ENCODE data around the gene PHF20. TPM values are rescaled to one million over a fixed set of nuclear protein-coding genes. Genes with fewer than 3 reads are reported as not detected.
"Not testable (repeated sequence)": the region's sequence is repeated elsewhere in the genome, so short reads cannot be mapped to it uniquely, and the experiment has no call there.

PHF20 gene
- total RNA-seq, 1 donor from 2014 or later = 74.2 TPM

DNA sequence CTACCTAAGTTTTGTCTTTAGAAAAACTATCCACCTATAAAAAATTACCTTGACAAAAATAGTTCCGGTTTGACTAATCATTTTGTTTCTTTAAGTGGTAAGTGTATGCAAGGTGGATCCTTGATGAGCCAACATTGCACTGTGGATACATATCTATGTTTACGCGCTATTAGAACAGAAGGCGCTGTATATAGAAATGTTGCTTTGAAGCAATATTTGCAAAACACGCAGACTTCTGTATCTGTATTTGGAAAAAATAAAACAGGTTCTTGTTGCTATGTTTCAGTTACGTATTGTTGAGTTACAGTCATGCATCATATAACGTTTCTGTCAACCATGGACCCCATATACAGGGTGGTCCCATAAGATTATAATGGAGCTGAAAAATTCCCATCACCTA is 178.3 kb downstream of the PHF20 start:
- no peak for DNase-seq (ENCODE audit: low spot score)
- no peak for ATAC-seq
- intact Hi-C loops (cut with DNase I) = no loop called here

DNA sequence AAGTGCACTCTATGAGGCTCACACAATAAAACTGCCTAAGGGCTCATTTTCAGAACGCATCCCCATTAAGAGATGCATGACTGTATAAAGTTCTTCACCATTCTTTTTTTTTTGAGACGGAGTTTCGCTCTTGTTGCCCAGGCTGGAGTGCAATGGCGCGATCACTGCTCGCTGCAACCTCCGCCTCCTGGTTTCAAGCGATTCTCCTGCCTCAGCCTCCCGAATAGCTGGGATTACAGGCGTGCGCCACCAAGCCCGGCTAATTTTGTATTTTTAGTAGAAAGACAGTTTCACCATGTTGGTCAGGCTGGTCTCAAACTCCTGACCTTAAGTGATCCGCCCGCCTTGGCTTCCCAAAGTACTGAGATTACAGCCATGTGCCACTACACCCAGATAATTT is 180.3 kb downstream of the PHF20 start:
- ATAC-seq; DNase-seq (ENCODE audit: low spot score); intact Hi-C loops (cut with DNase I): not testable (repeated sequence)

DNA sequence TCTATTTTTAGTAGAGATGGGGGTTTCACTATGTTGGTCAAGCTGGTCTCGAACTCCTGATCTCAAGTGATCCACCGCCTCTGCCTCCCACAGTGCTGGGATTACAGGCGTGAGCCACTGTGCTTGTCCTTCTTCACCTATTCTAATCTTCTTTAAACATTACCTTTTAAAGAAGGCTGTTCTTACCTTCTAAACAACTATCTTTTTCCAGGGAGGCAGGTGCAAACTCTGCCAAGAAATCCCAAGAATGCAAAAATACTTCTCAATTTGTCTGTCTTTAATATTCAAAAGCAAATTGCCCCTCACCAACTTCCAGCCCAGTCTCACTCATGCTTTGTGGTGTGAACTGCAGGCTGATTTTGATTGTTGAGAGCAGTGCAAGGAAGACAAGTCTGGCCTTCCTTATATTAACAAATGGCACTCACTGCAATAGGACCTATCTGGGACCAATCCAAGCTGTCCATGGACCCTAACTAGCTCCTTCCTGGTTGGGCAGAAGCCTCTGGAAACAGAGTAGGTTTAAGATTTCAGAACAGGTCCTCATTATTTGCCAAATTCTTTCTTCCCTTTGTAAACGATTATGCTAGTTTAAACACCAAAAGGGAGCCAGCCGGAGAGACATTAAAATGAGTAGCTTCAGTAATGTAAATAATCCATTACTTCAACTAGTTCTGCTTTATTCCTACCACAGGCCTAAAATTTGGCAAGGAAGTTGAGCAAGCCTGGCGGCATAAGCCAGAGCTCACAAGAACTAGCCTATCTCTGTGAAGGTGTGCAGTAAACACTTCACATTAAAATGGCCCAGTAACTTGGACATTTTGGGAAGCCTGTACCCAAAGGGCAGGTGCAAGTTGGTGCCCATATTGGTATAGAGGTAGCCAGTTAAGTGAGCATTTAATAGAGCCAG is 180.9 kb downstream of the PHF20 start:
- intact Hi-C loops (cut with DNase I) = no loop called here
- no peak for ATAC-seq
- no peak for DNase-seq (ENCODE audit: low spot score)

DNA sequence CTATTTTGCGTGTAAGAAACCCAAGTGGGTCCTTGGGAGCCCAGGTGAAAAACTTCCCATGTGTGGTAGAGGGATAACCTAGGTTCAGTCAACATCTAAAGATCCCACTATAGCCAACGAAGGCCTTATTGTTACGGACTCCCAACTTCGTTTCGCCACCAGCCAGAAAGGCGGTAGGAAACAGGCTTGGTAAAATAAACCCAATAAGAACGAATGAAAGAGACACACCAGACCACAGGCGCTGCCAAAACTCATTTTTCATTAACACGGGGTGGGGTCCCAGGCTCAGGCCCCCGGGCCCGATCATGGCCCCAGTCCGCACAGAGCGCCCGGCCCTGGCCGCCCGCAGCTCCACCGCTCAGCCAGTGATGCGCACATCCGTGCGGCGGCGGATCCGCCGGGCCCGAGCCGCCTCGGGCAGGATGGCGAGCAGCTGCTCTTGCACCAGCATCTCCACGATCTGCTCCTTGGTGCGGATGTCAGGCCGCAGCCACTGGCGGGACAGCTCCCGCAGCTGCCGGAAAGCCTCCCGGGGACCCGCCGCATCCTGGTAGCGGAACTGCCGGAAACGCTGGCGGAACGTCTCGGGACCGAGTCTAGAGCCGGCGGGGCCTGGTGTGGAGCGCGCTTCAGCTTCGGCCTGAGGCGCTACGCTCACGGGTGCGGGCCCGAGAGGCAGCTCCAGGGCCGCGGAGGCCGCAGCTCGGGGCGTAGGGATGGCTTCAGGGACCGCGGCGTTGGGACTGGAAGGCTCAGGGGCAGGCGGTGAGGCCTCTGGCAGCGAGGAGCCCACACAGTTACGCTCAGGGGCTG is 181.8 kb downstream of the PHF20 start:
- DNase-seq (ENCODE audit: low spot score) = peak; percentile 75
- intact Hi-C loops (cut with DNase I) = no loop called here
- peak; percentile 36 for ATAC-seq

DNA sequence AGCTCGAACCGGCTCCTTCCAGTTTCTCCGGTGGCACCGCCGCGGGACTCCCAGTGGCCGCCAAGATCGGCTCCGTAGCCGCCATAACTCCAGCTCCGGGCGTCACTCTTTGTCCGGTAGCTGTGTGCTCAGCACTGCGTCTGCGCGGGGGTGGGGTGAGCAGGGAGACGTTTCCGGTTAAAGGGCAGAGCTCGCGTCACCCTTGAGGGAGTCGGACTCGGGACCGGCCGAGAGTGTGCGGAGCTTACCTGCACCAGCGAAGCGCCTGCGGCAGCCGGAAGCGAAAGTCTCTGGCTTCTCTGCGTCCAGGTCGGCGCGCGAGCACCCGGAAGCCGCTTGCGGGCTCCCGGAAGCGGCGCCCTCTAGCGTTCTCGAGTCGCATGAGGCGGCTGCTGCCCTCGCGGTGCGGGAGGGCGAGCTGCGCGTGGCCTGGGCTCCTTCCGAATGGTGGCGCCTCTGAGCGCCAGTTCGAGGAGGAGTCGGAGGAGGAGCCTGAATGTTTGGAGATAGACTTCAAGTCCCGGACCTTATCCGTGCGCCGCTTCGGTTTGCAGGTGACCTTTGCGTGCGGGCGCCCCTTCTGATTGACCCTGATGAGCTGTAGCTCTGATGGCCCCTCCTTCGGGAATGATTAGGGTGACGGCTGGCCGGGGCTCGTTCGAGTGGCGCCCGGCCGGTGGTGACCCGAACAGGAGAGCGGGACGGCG is 182.5 kb downstream of the PHF20 start, which contains the start of gene SCAND1:
Gene SCAND1 (minus strand): TSS at position 303 of the 707 bp plus-strand sequence. CDS start 218 bp downstream, at position 85.
- DNase-seq (ENCODE audit: low spot score) (peak; percentile 97), ATAC-seq (peak; percentile 97)
- intact Hi-C loops (cut with DNase I) = no loop called here

DNA sequence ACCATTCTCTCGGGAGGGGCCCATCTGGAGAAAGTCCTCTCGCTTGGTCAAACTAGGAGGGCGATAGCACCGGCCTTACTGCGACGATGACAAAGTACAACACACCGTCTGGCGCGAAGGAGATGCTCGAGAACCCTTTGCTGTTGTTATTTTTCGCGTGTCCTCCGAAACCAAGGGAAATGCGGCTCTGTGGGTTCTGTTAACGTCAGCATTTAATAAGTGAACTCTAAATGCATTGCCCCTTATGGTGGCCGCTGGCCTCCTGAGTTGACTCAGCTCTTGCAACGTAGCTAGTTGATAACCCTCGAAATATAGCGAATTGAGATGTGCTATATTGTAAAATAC is 183.1 kb downstream of the PHF20 start:
- DNase-seq (ENCODE audit: low spot score) = no peak
- intact Hi-C loops (cut with DNase I) = no loop called here
- ATAC-seq = peak; percentile 8

DNA sequence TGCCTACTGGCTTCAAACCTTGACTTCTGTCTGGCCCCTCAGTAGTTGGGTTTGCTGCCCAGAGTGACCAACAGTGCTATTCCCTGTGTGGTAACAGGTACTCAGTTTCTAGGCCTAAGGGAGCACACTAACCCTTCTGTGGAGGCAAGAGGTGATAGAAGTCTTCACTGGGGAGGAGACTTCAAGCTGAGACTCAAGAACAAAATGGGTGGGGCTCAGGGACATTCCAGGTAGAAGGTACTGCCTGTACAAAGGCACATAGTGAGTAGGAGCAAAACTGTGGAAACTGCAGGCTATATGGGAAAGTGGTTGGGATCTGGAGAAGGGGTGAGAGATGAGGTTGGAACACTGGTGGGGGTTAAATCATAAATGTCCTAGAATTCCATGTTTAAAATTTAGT is 184.8 kb downstream of the PHF20 start:
- intact Hi-C loops (cut with DNase I) = no loop called here
- ATAC-seq (no peak), DNase-seq (ENCODE audit: low spot score) (no peak)

DNA sequence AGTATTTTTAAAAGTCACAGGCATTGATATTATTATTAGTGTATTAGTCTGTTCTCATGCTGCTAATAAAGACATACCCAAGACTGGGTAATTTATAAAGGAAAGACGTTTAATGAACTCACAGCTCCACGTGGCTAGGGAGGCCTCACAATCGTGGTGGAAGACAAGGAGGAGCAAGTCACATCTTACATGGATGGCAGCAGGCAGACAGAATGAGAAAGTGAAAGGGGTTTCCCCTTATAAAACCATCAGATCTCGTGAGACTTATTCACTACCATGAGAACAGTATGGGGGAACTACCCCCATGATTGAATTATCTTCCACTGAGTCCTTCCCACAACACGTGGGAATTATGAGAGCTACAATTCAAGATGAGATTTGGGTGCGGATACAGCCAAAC is 187.5 kb downstream of the PHF20 start:
- intact Hi-C loops (cut with DNase I); ATAC-seq: not testable (repeated sequence)

DNA sequence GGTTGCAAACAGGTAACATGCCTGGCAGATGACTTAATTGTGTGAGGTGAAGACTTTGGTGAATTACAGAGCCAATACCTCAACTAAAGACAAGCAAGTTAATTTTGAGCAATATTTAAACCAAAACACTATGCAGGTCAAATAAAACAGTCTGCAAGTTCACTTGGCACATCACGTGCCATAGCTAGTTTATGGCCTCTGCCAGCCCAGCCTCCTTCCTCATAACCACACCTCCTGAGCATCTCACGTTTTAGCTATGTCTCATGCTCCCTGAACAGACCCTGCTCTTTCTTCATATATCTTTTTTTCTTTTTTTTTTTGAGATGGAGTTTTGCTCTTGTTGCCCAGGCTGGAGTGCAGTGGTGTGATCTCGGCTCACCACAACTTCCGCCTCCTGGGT is 192.1 kb downstream of the PHF20 start:
- no peak for DNase-seq (ENCODE audit: low spot score)
- intact Hi-C loops (cut with DNase I) = no loop called here
- no peak for ATAC-seq

More for the DNA sequence above, 187.5 kb downstream of the PHF20 start:
- DNase-seq (ENCODE audit: low spot score) = not testable (repeated sequence)

DNA sequence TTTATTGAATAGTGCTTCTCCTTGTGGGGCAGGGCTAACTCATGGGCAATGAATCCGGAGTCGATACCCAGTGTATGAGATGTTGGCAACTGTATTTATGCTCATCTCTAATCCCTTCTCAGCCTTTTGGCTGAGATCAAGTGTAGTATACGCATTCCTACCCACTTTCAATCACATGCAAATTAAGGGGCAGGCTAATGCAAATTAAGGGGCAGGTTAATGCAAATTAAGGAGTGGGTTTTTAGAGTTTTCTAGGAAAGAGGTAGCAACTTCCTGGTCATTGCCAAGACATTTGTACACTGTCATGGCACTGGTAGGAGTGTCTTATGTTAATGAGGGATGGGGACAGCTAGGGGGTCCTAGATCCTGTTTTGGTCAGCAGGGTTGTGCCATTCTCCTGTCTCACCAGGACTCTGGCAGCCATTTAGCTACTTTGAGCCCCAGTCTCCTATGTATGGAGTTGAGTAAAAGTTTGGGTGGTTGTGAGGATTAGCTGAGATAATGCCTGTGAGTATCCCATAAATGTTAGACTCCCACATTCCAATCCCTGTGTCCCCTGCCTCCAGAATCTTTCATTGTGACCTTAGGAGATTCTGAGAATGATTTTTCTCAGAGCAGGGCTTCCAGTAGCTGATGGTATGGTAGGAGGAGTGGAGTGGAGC is 196.3 kb downstream of the PHF20 start, which contains the start of gene CNBD2:
Gene CNBD2 (plus strand): TSS at position 612 of the 662 bp plus-strand sequence. CDS start 173 bp downstream, outside the sequence.
- DNase-seq (ENCODE audit: low spot score) (no peak), ATAC-seq (no peak)
- intact Hi-C loops (cut with DNase I) = no loop called here

DNA sequence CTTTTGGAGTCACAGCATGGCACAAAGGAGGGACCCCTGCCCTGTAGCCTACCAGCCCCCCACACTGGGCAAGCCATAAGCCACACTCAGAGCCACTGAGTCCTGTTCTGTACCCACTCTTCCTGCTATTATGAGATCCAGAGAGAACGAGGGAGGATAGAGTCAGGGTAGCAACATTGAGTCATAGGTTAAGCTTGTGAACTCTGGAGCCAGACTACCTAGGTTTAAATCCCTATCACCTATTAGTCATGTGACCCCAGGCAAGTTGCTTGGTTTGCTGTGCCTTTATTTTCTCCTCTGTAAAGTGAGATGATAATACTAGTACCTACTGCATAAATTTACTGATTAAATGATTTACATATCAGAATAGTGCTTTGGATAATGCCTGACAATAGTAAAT is 197.1 kb downstream of the PHF20 start:
- DNase-seq (ENCODE audit: low spot score) (no peak), ATAC-seq (no peak)
- intact Hi-C loops (cut with DNase I) = no loop called here

DNA sequence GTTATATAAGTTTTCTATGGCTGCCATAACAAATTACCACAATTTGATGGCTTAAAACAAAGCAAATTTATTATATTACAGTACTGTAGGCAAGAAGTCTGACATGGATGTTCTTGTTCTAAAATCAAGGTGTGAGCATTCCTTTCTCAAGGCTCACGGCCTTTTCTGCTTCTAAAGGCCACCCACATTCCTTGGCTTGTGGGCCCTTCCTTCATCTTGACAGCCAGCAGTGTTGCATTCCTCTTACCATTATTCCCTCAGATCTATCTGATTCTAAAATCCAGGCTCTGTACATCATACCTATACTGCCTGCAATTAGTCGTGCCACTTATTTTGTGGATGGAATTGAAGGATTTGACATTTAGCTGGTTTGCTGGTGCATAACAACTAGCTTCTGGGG is 200.2 kb downstream of the PHF20 start:
- intact Hi-C loops (cut with DNase I) = no loop called here
- ATAC-seq = no peak
- no peak for DNase-seq (ENCODE audit: low spot score)

DNA sequence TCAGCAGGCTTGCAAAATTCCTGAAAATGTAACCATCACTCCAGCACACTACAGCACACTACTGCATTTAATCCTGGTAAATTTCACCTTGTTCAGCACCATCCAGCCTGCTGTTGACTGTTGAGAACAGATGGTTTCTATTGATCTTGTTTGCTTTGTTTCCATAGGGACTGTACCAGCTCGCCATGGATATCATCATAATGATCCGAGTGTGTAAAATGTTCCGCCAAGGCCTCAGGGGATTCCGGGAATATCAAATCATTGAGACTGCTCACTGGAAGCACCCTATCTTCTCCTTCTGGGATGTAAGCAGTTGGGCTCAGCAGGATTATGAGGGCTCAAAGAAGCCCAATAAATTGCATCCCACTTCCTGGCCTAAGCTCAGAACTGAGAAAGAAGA is 200.6 kb downstream of the PHF20 start:
- DNase-seq (ENCODE audit: low spot score) = no peak
- ATAC-seq = no peak
- intact Hi-C loops (cut with DNase I) = no loop called here

DNA sequence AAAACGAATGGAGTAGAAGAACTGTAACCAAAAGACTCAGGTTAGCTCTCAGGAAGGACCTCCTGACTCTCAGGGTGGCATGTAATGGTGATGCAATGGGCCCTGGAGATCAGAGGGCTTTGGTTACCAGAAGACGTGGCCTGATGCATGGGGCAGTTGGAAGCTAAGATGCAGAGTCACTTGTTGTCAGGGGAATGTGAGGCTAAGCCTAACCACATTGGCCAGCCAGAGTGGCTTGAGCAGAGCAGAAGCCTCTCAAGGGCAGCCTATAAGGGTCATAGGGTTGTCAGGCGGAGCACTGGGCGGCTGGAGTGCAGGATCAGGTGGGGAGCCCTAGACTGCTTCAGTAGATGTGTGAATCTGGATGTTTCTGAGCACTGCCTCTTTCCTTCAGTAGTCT is 202.4 kb downstream of the PHF20 start:
- ATAC-seq = no peak
- no peak for DNase-seq (ENCODE audit: low spot score)
- intact Hi-C loops (cut with DNase I) = no loop called here

DNA sequence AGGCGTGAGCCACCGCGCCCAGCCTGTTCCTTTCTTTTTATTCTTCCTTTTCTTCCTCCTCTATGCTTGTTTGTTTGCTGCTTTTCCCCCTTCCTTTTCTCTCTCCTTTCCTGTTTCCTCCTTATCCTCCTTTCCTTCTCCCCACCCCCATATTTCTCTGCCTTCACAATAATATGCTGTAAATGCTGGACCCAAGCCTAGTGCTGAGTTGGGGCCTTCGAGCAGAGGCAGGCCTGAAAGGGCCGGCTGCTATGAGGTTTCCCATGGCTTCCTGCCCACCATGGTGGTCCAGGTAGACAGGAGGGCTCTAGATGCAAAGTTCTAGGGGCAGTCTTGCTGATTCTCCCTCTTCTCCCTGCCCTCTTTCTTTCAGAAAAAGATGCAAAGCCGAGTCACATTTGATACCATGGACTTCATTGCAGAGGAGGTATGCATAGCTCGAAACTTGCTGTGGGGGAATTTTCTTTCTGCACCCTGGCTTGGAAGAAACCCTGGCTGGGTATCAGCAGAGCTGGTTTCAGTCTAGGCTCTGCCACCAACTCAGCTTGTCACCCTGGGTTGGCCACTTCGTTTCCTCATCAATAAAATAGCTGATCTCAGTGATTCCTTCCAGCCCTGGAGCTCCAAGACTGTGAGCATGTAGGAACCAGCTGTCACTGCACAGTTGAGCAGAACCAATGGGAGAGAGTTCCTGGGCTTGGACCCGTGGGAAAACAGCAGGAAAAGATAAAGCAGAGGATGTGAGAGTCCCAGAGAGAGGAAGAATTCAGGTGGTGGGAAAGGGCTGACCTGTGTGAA is 204.0 kb downstream of the PHF20 start:
- ATAC-seq (no peak), DNase-seq (ENCODE audit: low spot score) (no peak)
- intact Hi-C loops (cut with DNase I) = no loop called here

DNA sequence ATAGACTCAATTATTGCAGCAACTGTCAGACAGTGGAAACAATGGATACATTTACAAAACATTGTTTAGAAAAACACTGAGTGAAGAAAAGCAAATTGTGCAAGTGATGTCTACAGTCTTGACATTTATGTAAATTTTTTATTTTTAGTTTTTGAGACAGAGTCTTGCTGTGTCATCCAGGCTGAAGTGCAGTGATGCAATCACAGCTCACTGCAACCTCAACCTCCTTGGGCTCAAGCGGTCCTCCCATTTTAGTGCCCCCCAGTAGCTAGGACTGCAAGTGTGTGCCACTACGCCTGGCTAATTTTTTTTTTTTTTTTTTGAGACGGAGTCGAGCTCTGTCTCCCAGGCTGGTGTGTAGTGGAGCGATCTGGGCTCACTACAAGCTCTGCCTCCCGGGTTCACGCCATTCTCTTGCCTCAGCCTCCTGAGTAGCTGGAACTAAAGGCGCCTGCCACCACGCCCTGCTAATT is 206.3 kb downstream of the PHF20 start:
- intact Hi-C loops (cut with DNase I) = no loop called here
- DNase-seq (ENCODE audit: low spot score) (no peak), ATAC-seq (no peak)

DNA sequence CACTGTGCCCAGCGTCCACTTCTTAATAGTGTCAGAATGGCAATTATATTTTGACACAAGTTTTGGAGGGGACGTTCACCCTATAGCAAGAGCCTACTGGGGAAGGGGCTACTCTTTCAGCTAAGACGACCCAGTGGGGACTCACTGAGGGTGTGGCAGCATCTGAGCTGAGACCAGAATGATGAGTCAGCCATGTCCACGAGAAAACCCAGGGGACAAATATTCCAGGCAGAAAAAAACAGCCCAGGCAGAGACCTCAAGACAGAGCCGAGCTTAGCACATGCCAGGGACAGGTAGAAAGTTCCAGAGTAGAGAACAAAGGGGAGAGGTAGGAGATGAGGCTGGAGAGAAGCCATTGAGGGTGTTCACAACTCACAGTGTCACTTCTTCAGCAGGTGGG is 207.7 kb downstream of the PHF20 start:
- DNase-seq (ENCODE audit: low spot score) (no peak), ATAC-seq (no peak)
- intact Hi-C loops (cut with DNase I) = no loop called here

DNA sequence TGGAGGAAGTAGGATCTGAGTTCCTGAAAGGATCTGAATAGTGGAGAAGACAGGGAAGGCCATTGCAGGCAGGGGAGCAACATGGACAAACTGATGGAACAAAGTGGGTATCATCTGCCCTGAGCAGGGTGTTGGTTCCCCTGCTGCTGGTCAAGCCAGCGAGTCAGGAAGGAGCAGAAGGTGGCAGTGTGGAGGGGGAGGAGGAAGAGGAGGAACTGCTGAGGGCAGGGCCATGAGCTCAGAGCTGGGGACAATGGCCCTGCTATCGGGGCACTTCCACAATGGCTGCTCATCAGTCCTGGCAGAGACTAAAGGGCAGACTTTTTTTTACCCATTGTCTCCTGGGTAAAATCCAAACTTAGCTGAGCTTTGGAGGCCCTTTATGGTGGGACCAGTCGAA is 210.2 kb downstream of the PHF20 start:
- no peak for DNase-seq (ENCODE audit: low spot score)
- intact Hi-C loops (cut with DNase I) = no loop called here
- ATAC-seq = no peak

All from sciatic nerve (tissue), 2 donors.